Islet precursor cell (in vitro differentiated cells): ENCODE results near the gene CNTRL.
"Not testable (repeated sequence)": the region's sequence is repeated elsewhere in the genome, so short reads cannot be mapped to it uniquely, and the experiment has no call there.

ENCODE experiments used
- DNase-seq: peaks from one replicate; pipeline ENCODE4 v3.0.0-alpha.2; 2018

CNTRL gene

GRCh38 chr9:121133104-121133816 lies 58.5 kb downstream of the CNTRL start:
- DNase-seq, result peak; percentile 74

- no peak for DNase-seq
Observed at GRCh38 chr9:121135642-121136041, 60.9 kb downstream of the CNTRL start.

GRCh38 chr9:121138561-121138960 lies 63.8 kb downstream of the CNTRL start:
- DNase-seq, result no peak

- no peak for DNase-seq
Observed at GRCh38 chr9:121138973-121139372, 64.2 kb downstream of the CNTRL start.

GRCh38 chr9:121140162-121140561 lies 65.4 kb downstream of the CNTRL start:
- no peak for DNase-seq

GRCh38 chr9:121141306-121141705 lies 66.6 kb downstream of the CNTRL start:
- DNase-seq, result no peak

- no peak for DNase-seq
Observed at GRCh38 chr9:121141706-121142105, 67.0 kb downstream of the CNTRL start.

- no peak for DNase-seq
Observed at GRCh38 chr9:121143771-121144170, 69.0 kb downstream of the CNTRL start.

- DNase-seq, result no peak
Observed at GRCh38 chr9:121144482-121144881, 69.7 kb downstream of the CNTRL start.

- no peak for DNase-seq
Observed at GRCh38 chr9:121150188-121150587, 75.4 kb downstream of the CNTRL start.

GRCh38 chr9:121153642-121154041 lies 78.9 kb downstream of the CNTRL start:
- no peak for DNase-seq

- DNase-seq, result peak; percentile 81
Observed at GRCh38 chr9:121154782-121155181, 80.0 kb downstream of the CNTRL start.

GRCh38 chr9:121156263-121156731 lies 81.5 kb downstream of the CNTRL start:
- no peak for DNase-seq

- no peak for DNase-seq
Observed at GRCh38 chr9:121157939-121158338, 83.2 kb downstream of the CNTRL start.

GRCh38 chr9:121160025-121160424 lies 85.3 kb downstream of the CNTRL start:
- no peak for DNase-seq

- no peak for DNase-seq
Observed at GRCh38 chr9:121168052-121168451, 93.3 kb downstream of the CNTRL start.

- DNase-seq, result no peak
Observed at GRCh38 chr9:121169094-121169601, 94.4 kb downstream of the CNTRL start.

GRCh38 chr9:121171236-121171635 lies 96.5 kb downstream of the CNTRL start:
- DNase-seq, result no peak

- DNase-seq, result no peak
Observed at GRCh38 chr9:121172726-121173487, 98.2 kb downstream of the CNTRL start.

- DNase-seq, result no peak
Observed at GRCh38 chr9:121173501-121173900, 98.7 kb downstream of the CNTRL start.

- no peak for DNase-seq
Observed at GRCh38 chr9:121178676-121179372, 104.1 kb downstream of the CNTRL start.

- DNase-seq, result not testable (repeated sequence)
Observed at GRCh38 chr9:121179373-121179721, 104.6 kb downstream of the CNTRL start.

GRCh38 chr9:121179930-121180681 lies 105.4 kb downstream of the CNTRL start:
- no peak for DNase-seq
